Fibroblast of upper back skin (primary cell): Measurements from ENCODE around the gene NAPSA.
"Not testable (repeated sequence)": the region's sequence is repeated elsewhere in the genome, so short reads cannot be mapped to it uniquely, and the experiment has no call there.

Experiments used
- DNase-seq: peaks from one replicate; pipeline ENCODE4 v3.0.0-alpha.2; 2013

NAPSA gene

GRCh38 chr19:50358483-50359327 is 6.7 kb downstream of the NAPSA start:
- DNase-seq: peak; percentile 57

GRCh38 chr19:50357178-50358100 is 8.0 kb downstream of the NAPSA start:
- DNase-seq: peak; percentile 60

- no peak for DNase-seq
Observed at GRCh38 chr19:50356691-50357177, 8.7 kb downstream of the NAPSA start.

- not testable (repeated sequence) for DNase-seq
Observed at GRCh38 chr19:50353487-50353880, 12.0 kb downstream of the NAPSA start.

GRCh38 chr19:50352242-50352641 is 13.2 kb downstream of the NAPSA start:
- DNase-seq: no peak

- no peak for DNase-seq
Observed at GRCh38 chr19:50349277-50350057, 16.0 kb downstream of the NAPSA start.

- not testable (repeated sequence) for DNase-seq
Observed at GRCh38 chr19:50347089-50347581, 18.3 kb downstream of the NAPSA start.

GRCh38 chr19:50344661-50345318 is 20.6 kb downstream of the NAPSA start:
- no peak for DNase-seq

GRCh38 chr19:50341091-50341564 is 24.3 kb downstream of the NAPSA start:
- no peak for DNase-seq

GRCh38 chr19:50340331-50340730 is 25.1 kb downstream of the NAPSA start:
- no peak for DNase-seq

GRCh38 chr19:50337031-50337430 is 28.4 kb downstream of the NAPSA start:
- not testable (repeated sequence) for DNase-seq

GRCh38 chr19:50334741-50335421 is 30.6 kb downstream of the NAPSA start:
- no peak for DNase-seq

- peak; percentile 52 for DNase-seq
Observed at GRCh38 chr19:50333737-50334617, 31.5 kb downstream of the NAPSA start.

GRCh38 chr19:50333235-50333736 is 32.2 kb downstream of the NAPSA start:
- DNase-seq: peak; percentile 77

- no peak for DNase-seq
Observed at GRCh38 chr19:50332244-50333038, 33.0 kb downstream of the NAPSA start.

- no peak for DNase-seq
Observed at GRCh38 chr19:50331994-50332243, 33.5 kb downstream of the NAPSA start.

GRCh38 chr19:50331221-50331993 is 34.0 kb downstream of the NAPSA start:
- no peak for DNase-seq

GRCh38 chr19:50330365-50331078 is 34.9 kb downstream of the NAPSA start:
- peak; percentile 4 for DNase-seq
